Thoracic aorta (tissue), 2 donors: ENCODE results near the gene CACNB1. TPM values are rescaled to one million over a fixed set of nuclear protein-coding genes. Genes with fewer than 3 reads are reported as not detected.
A peak's percentile ranks its signal among the peaks of the same experiment; 100 is the strongest.

Experiments used
- ATAC-seq: fragments of 150-250 bp; one replicate; pipeline ENCODE4 v1.8.0; 2017; ENCODE audit warnings: low read depth; ENCODE audit not compliant: insufficient number of reproducible peaks, low FRiP score
- DNase-seq: peaks from one replicate; pipeline ENCODE4 v3.0.0-alpha.2; 2020; ENCODE audit warnings: low spot score
- H3K27ac ChIP-seq, 2 donors: fragments of 200-600 bp; sonication (generic); 1 replicate in 1 of 2; 2 replicates in 1 of 2; pipeline ENCODE4 v1.5.1; 2016; ENCODE audit warnings: mild to moderate bottlenecking in 2 of 2, moderate library complexity in 2 of 2
- H3K27me3 ChIP-seq: fragments of 200-600 bp; sonication (generic); replicated peaks from 2 replicates; pipeline ENCODE4 v1.6.0; 2016; ENCODE audit warnings: mild to moderate bottlenecking; ENCODE audit not compliant: insufficient read depth
- H3K36me3 ChIP-seq: fragments of 200-600 bp; sonication (generic); one replicate; pipeline ENCODE4 v1.5.1; 2016
- H3K4me1 ChIP-seq, 2 donors: fragments of 200-600 bp; sonication (generic); 1 replicate in 1 of 2; 2 replicates in 1 of 2; pipeline versions ENCODE4 v1.5.1 to v1.6.0; 2016; ENCODE audit warnings: low read depth in 2 of 2, mild to moderate bottlenecking in 1 of 2; ENCODE audit not compliant: control insufficient read depth in 1 of 2
- H3K4me3 ChIP-seq: fragments of 200-600 bp; sonication (generic); 2 replicates; pipeline ENCODE4 v1.5.1; 2016; ENCODE audit warnings: mild to moderate bottlenecking
- H3K9me3 ChIP-seq: fragments of 200-600 bp; sonication (generic); 2 replicates; pipeline ENCODE4 v1.5.1; 2016
- total RNA-seq, 2 donors: library from RNA; depleted of rRNA; stranded (reverse); fragments of >200 nt; gene quantifications; one replicate each; pipeline versions ENCODE4 v1.1.0 to v1.2.3, GENCODE V29; 2016
- TF ChIP-seq, protein P1 (sequence below): fragments of 200-600 bp; sonication (generic); IDR thresholded peaks from one replicate; pipeline ENCODE4 v1.5.1; 2019; ENCODE audit warnings: antibody characterized with exemption

The CACNB1 gene
- total RNA-seq, 2 donors from 2014 or later, result 14.3 to 15.6 TPM

DNA sequence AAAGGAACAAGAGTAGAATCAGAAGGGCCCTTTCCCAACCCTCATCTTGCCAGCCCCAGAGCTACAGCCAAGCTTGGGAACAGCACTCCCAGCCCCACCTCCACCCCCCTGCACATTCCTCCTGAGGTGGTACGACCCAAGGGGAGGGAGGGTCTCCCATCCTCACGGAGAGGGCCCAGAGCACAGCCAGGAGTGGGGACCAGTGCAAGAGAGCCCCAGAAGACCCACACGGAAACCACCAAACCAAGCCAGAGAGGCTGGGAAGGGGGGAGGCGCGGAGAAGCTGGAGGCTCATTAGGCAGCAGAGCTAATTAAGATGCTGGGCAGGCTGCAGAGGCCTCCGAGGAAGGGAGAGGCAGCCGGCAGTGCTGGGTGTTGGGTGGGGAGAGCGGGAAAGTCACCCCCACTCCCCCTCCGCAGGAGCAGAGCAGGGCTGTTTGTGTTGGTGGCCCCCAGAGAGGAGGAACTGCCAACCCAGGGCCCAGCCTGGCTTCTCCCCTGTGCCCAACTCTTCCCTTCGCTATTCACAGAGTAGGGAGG lies 2.4 kb downstream of the CACNB1 start:
- TF ChIP-seq, protein P1, sequence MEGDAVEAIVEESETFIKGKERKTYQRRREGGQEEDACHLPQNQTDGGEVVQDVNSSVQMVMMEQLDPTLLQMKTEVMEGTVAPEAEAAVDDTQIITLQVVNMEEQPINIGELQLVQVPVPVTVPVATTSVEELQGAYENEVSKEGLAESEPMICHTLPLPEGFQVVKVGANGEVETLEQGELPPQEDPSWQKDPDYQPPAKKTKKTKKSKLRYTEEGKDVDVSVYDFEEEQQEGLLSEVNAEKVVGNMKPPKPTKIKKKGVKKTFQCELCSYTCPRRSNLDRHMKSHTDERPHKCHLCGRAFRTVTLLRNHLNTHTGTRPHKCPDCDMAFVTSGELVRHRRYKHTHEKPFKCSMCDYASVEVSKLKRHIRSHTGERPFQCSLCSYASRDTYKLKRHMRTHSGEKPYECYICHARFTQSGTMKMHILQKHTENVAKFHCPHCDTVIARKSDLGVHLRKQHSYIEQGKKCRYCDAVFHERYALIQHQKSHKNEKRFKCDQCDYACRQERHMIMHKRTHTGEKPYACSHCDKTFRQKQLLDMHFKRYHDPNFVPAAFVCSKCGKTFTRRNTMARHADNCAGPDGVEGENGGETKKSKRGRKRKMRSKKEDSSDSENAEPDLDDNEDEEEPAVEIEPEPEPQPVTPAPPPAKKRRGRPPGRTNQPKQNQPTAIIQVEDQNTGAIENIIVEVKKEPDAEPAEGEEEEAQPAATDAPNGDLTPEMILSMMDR, result no peak
- H3K36me3 ChIP-seq, result peaks cover 32% of the 10 kb centered on the region
- H3K4me1 ChIP-seq, result peaks cover 30 to 54% of the 10 kb centered on the region in 2 donors
- peak overlapping the region; percentile 82 for H3K4me3 ChIP-seq
- no peaks in the 10 kb centered on the region for H3K9me3 ChIP-seq
- no peaks in the 10 kb centered on the region for H3K27me3 ChIP-seq
- H3K27ac ChIP-seq, result peak overlapping the region; percentile 92 to 97
- DNase-seq, result no peak
- no peak for ATAC-seq

DNA sequence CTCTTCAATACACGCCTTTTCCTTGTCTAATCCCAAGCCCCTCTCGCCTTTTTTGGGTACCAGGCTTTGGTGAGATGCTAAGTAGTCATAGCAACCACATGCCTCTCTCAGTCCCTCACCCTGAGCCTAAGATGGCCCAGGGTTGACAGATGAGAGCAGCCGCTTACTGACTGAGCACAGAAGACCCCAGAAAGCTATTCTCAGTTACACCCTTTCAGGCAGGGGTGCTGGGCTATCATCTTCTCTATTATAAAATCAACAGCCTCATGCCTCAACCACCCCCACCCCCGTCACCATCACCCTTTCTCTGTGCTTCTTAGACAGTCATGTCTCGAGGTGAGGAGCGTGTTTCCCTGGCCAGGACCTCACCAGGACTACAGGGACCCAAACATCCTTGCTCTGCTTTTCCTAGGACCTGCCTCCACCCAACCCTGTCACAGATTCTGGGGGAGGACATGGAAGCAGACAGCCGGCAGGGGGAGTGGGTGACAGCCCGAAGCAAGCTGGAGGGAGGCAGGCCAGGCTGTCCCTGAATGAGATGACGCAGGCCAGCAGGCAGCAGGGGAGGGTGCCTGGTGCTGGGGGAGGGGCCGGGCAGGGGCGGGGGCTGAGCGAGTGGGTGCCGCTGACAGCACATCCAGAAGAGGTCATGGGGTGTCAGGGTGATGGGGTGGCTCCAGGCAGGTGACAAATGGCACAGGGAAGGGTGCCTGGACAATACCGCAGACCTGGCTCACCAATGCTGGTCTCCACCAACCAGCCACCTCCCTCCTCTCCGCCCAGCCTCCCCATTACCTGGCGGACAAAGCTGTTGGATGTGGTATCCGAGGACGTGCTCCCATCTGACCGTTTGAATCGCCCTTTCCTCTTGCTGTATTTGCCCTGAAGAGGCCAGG lies 3.1 kb downstream of the CACNB1 start:
- H3K4me1 ChIP-seq, result peaks cover 30 to 52% of the 10 kb centered on the region in 2 donors
- H3K4me3 ChIP-seq, result peak overlapping the region; percentile 82
- H3K27ac ChIP-seq, result peak overlapping the region; percentile 92 to 97
- TF ChIP-seq, protein P1, result peak; percentile 73
- H3K36me3 ChIP-seq, result peaks cover 36% of the 10 kb centered on the region
- H3K27me3 ChIP-seq, result no peaks in the 10 kb centered on the region
- DNase-seq, result peak; percentile 54
- H3K9me3 ChIP-seq, result no peaks in the 10 kb centered on the region
- ATAC-seq, result no peak

DNA sequence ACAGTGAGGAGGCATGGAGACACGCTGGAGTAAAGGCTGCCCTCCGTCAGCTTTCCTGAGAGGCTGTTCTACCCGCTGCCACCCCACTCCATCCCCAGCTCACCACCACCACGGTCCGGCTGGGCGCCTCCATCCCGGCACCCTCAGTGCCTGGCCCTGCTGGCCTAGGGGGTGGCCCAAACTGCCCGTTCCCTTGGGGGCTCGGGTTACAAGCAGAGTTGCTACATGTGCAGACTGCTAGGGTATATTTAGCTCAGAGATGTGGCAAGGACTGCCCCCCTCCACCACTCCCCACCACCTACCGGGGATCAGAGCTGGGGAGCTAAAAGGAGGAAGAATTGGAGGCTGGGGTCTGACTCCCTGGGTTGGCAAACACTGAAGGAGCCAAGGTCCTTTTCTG lies 4.1 kb downstream of the CACNB1 start:
- TF ChIP-seq, protein P1, result no peak
- peaks cover 42% of the 10 kb centered on the region for H3K36me3 ChIP-seq
- no peak overlapping the region for H3K4me3 ChIP-seq
- no peak for DNase-seq
- ATAC-seq, result no peak
- H3K9me3 ChIP-seq, result no peaks in the 10 kb centered on the region
- peaks cover 30 to 42% of the 10 kb centered on the region in 2 donors for H3K4me1 ChIP-seq
- no peaks in the 10 kb centered on the region for H3K27me3 ChIP-seq
- peak overlapping the region in 1 of 2 donors; percentile 92 for H3K27ac ChIP-seq

DNA sequence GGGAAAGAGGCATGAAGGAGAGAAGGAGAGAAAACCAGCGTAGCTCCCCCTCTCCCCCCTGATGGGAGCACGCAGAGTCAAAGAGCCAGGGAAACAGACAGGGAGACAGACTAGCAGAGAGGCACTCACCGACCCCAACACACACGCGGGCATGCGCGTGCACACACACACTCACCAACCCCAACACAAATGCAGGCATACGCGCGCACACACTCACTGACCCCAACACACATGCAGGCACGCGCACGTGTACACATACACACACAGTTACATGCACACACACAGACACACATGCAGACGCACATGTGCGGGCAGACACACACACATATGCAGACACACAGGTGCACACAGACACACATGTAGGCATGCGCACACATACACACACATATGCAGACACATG lies 4.6 kb downstream of the CACNB1 start:
- no peaks in the 10 kb centered on the region for H3K27me3 ChIP-seq
- DNase-seq, result no peak
- no peak overlapping the region for H3K27ac ChIP-seq
- H3K4me3 ChIP-seq, result no peak overlapping the region
- peaks cover 46% of the 10 kb centered on the region for H3K36me3 ChIP-seq
- peaks cover 30 to 38% of the 10 kb centered on the region in 2 donors for H3K4me1 ChIP-seq
- H3K9me3 ChIP-seq, result no peaks in the 10 kb centered on the region
- no peak for ATAC-seq
- TF ChIP-seq, protein P1, result no peak

DNA sequence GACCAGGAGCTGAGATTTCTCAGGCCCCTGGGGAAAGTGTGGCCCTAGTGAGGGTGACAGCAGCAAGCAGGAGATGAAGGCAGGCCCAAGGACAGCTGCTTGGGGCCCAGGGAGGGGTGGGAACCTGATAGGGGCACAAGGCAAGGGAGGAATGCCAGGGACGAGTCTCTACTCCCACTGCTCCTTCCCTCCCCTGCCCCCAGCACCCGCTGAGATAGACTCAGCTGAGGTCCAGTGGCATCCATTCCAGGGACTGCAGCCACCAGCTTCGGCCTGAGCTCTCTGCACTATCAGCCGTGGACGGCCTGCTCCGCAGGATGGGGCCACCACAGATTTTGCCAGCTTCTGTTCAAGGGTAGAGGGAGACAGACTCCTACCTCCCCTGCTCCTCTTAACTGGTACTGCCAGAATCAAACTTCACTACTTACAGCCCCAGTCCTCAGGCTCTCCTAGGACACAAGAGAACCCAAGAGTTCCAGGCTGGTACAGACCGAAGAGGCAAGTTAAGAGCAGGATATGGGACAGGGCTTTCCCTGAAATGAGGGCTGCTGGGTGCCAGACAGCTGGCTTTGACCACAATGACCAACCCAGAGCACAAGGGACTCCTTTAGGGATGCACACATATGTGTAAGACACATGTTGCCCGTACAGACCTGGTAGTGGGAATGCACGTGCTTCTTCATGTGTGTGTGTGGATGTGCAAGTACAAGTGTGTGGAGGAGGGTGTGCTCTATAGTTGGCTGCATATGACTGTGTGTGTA lies 5.5 kb downstream of the CACNB1 start:
- no peak for DNase-seq
- peaks cover 56% of the 10 kb centered on the region for H3K36me3 ChIP-seq
- H3K4me3 ChIP-seq, result no peak overlapping the region
- no peaks in the 10 kb centered on the region for H3K9me3 ChIP-seq
- no peaks in the 10 kb centered on the region for H3K27me3 ChIP-seq
- no peak overlapping the region for H3K27ac ChIP-seq
- TF ChIP-seq, protein P1, result no peak
- peaks cover 30 to 36% of the 10 kb centered on the region in 2 donors for H3K4me1 ChIP-seq
- no peak for ATAC-seq
